K562 (cell line): Measurements from ENCODE around the gene RPL3. TPM values are rescaled to one million over a fixed set of nuclear protein-coding genes. Genes with fewer than 3 reads are reported as not detected.

Experiments used
- ESRRB ChIP-seq: fragments of 250-450 bp; sonication (Bioruptor Pico); IDR thresholded peaks from 2 replicates; pipeline ENCODE4 v1.5.0; 2020; ENCODE audit warnings: mild to moderate bottlenecking, moderate library complexity, borderline replicate concordance
- JUND ChIP-seq, 2 experiments: IDR thresholded peaks; 2 replicates in 1 of 2; 3 replicates in 1 of 2; pipeline ENCODE4 v1.6.1; 2011; ENCODE audit warnings: borderline replicate concordance in 2 of 2, low read depth in 2 of 2, low read length in 2 of 2, improper control_type of control experiment in 1 of 2, missing biosample characterization in 1 of 2, missing genetic modification characterization in 1 of 2, missing genetic modification reagents in 1 of 2
- MCM2 ChIP-seq: fragments of 450-650 bp; IDR thresholded peaks from 2 replicates; pipeline ENCODE4 v1.6.1; 2017; ENCODE audit warnings: low read depth, mild to moderate bottlenecking
- NFIC ChIP-seq: fragments of 450-650 bp; IDR thresholded peaks from 2 replicates; pipeline ENCODE4 v1.6.1; 2017; ENCODE audit warnings: mild to moderate bottlenecking, inconsistent platforms
- PURB ChIP-seq: sonication (generic); formaldehyde crosslinking; IDR thresholded peaks from 2 replicates; pipeline ENCODE4 v1.9.0; 2021; ENCODE audit warnings: low read depth, mild to moderate bottlenecking, missing genetic modification reagents
- RCOR1 ChIP-seq, 2 experiments: IDR thresholded peaks; 2 replicates each; pipeline ENCODE4 v1.6.1; 2012; ENCODE audit warnings: low read depth in 2 of 2, low read length in 2 of 2, borderline replicate concordance in 1 of 2, improper control_type of control experiment in 1 of 2
- SIN3B ChIP-seq: fragments of 450-650 bp; IDR thresholded peaks from 2 replicates; pipeline ENCODE4 v1.6.1; 2017; ENCODE audit warnings: low read depth, mild to moderate bottlenecking, moderate library complexity
- SMARCB1 ChIP-seq: IDR thresholded peaks from 2 replicates; pipeline ENCODE4 v1.6.1; 2011; ENCODE audit warnings: improper control_type of control experiment, low read depth; ENCODE audit not compliant: insufficient read length
- TAF1 ChIP-seq: IDR thresholded peaks from 2 replicates; pipeline ENCODE4 v1.6.1; 2011; ENCODE audit warnings: mild to moderate bottlenecking, low read length, moderate library complexity; ENCODE audit not compliant: insufficient read depth, control insufficient read depth, severe bottlenecking; ENCODE audit errors: extremely low read depth
- TFAP4 ChIP-seq: sonication (generic); formaldehyde crosslinking; IDR thresholded peaks from 2 replicates; pipeline ENCODE4 v1.8.0; 2022; ENCODE audit warnings: missing genetic modification reagents, mild to moderate bottlenecking, moderate library complexity, borderline replicate concordance
- ZBTB33 ChIP-seq: sonication (generic); formaldehyde crosslinking; IDR thresholded peaks from 2 replicates; pipeline ENCODE4 v1.8.1; 2023; ENCODE audit warnings: mild to moderate bottlenecking, missing genetic modification reagents
- ZBTB49 ChIP-seq: sonication (generic); formaldehyde crosslinking; IDR thresholded peaks from 2 replicates; pipeline ENCODE4 v1.8.0; 2022; ENCODE audit warnings: missing genetic modification reagents, mild to moderate bottlenecking, borderline replicate concordance
- ZNF23 ChIP-seq: fragments of 250-450 bp; sonication (Bioruptor Pico); IDR thresholded peaks from 2 replicates; pipeline ENCODE4 v1.4.0; 2020; ENCODE audit warnings: mild to moderate bottlenecking
- ZNF24 ChIP-seq: fragments of 450-650 bp; IDR thresholded peaks from 2 replicates; pipeline ENCODE4 v1.6.1; 2016
- ZNF354B ChIP-seq: fragments of 250-450 bp; sonication (Bioruptor Pico); IDR thresholded peaks from 2 replicates; pipeline ENCODE4 v1.4.0; 2020
- ZNF609 ChIP-seq: sonication (generic); formaldehyde crosslinking; IDR thresholded peaks from 2 replicates; pipeline ENCODE4 v1.8.1; 2023; ENCODE audit warnings: missing genetic modification reagents, mild to moderate bottlenecking, borderline replicate concordance
- polyA plus RNA-seq, 8 experiments: library from polyadenylated mRNA; depleted of rRNA in 4 of 8; stranded (reverse) in 5 of 8; unstranded in 3 of 8; fragments of >200 nt; fragmentation: Nextera tagmentation in 2 of 8; fragmentation: Illumina TruSeq in 1 of 8; extraction: Ambion mirVana in 2 of 8; extraction: Trizol in 1 of 8; gene quantifications; 2 replicates each; pipeline versions ENCODE4 v1.2.1 to v1.2.3, GENCODE V29; 2011 to 2014; ENCODE audit warnings: inconsistent platforms in 1 of 8, missing spikeins in 1 of 8
- total RNA-seq, 7 experiments: library from RNA; depleted of rRNA in 6 of 7; stranded (reverse); fragments of >200 nt in 6 of 7; fragmentation: Illumina TruSeq in 2 of 7; extraction: Trizol in 2 of 7; gene quantifications; 2 replicates each; pipeline versions ENCODE4 v1.2.1 to v1.2.3, GENCODE V29; 2011 to 2021; ENCODE audit warnings: low replicate concordance in 1 of 7

The RPL3 gene
- total and polyA plus RNA-seq, 9 of the 15 experiments (the other 6 are each of a cell fraction or from before 2014, with no cell fraction given), result 1,624 to 4,066 (median 2,565) TPM

GRCh38 chr22:39311592-39312400 is 7.6 kb downstream of the RPL3 start (continued):
- TF ChIP-seq JUND (IDR thresholded peaks at IDR 0.05; ENCODE audit: borderline replicate concordance, low read depth, low read length), result no peak
- no peak for TF ChIP-seq JUND (tag; IDR thresholded peaks at IDR 0.05; ENCODE audit: borderline replicate concordance, low read depth, low read length)
- TF ChIP-seq SIN3B, result no peak
- TF ChIP-seq ZBTB33, result no peak
- TF ChIP-seq NFIC, result peak; percentile 3; the same call in 1 of the 2 replicates
- no peak for TF ChIP-seq ZNF24
- TF ChIP-seq ZNF23 (CRISPR knock-in tag), result no peak
- TF ChIP-seq TAF1, result peak; percentile 4
- no peak for TF ChIP-seq PURB (CRISPR knock-in tag)
- TF ChIP-seq RCOR1 (IDR thresholded peaks at IDR 0.05; ENCODE audit: borderline replicate concordance in 1 of 2, low read depth in 2 of 2, low read length in 2 of 2), result no peak
- TF ChIP-seq SMARCB1, result no peak
- no peak for TF ChIP-seq MCM2
- peak; percentile 70 for TF ChIP-seq TFAP4 (CRISPR knock-in tag)
- 0 out of 2 replicates have a peak, but pooled peaks have one; percentile 39 for TF ChIP-seq ZBTB49 (CRISPR knock-in tag)
- TF ChIP-seq ZNF354B, result no peak
- TF ChIP-seq ZNF609 (CRISPR knock-in tag), result no peak
- TF ChIP-seq ESRRB (CRISPR knock-in tag), result no peak
